ENCODE measurements around the gene PCNX3.

GRCh38 chr11:65622011-65622410 lies 6.4 kb downstream of the PCNX3 start:
- no peak for TF ChIP-seq CTCF (IDR thresholded peaks at IDR 0.05; ENCODE audit: borderline replicate concordance, extremely low read depth, low read length, poor library complexity, severe bottlenecking)
- no peak for TF ChIP-seq EZH2 (IDR thresholded peaks at IDR 0.05; ENCODE audit: borderline replicate concordance, low read depth, low read length, severe bottlenecking)
